Neuronal stem cell (in vitro differentiated cells): ENCODE data around the gene FOXP1.

Experiments
- DNase-seq: peaks from one replicate; pipeline ENCODE4 v3.0.0-alpha.2; 2013; ENCODE audit warnings: low spot score
- H2AFZ ChIP-seq: one replicate; pipeline ENCODE4 v1.6.1; 2013; ENCODE audit warnings: mild to moderate bottlenecking, low read length, inconsistent platforms
- H2AK5ac ChIP-seq: 2 replicates; pipeline ENCODE4 v1.6.1; 2013; ENCODE audit warnings: low read depth, mild to moderate bottlenecking, inconsistent platforms, low read length, moderate library complexity, mixed read lengths
- H2BK120ac ChIP-seq: 2 replicates; pipeline ENCODE4 v1.6.1; 2013; ENCODE audit warnings: low read depth, mild to moderate bottlenecking, inconsistent platforms, low read length, moderate library complexity, mixed read lengths
- H2BK12ac ChIP-seq: one replicate; pipeline ENCODE4 v1.6.1; 2013; ENCODE audit warnings: low read length, inconsistent platforms
- H2BK15ac ChIP-seq: 2 replicates; pipeline ENCODE4 v1.6.1; 2013; ENCODE audit warnings: mild to moderate bottlenecking, low read length, inconsistent platforms, mixed read lengths
- H2BK5ac ChIP-seq: one replicate; pipeline ENCODE4 v1.6.1; 2013; ENCODE audit warnings: inconsistent platforms, mild to moderate bottlenecking, low read length, moderate library complexity
- H3K14ac ChIP-seq: one replicate; pipeline ENCODE4 v1.6.1; 2013; ENCODE audit warnings: low read length, inconsistent platforms
- H3K18ac ChIP-seq: 2 replicates; pipeline ENCODE4 v1.6.1; 2013; ENCODE audit warnings: low read length, inconsistent platforms
- H3K23ac ChIP-seq: 2 replicates; pipeline ENCODE4 v1.6.1; 2013; ENCODE audit warnings: low read depth, mild to moderate bottlenecking, mixed read lengths, low read length, inconsistent platforms; ENCODE audit not compliant: poor library complexity
- H3K27ac ChIP-seq: replicated peaks from 3 replicates; pipeline ENCODE4 v1.5.1; 2013; ENCODE audit warnings: low read length, inconsistent platforms
- H3K27me3 ChIP-seq, 3 experiments: 2 replicates each; pipeline ENCODE4 v1.6.1; 2013; ENCODE audit warnings: low read length in 3 of 3, mild to moderate bottlenecking in 2 of 3, inconsistent platforms in 1 of 3, low read depth in 1 of 3, mixed read lengths in 1 of 3, moderate library complexity in 1 of 3; ENCODE audit not compliant: control insufficient read depth in 3 of 3, insufficient read depth in 3 of 3
- H3K36me3 ChIP-seq, 2 donors: replicated peaks in 1 of 2; 2 replicates each; pipeline ENCODE4 v1.6.1; 2013; ENCODE audit warnings: low read length in 2 of 2; ENCODE audit not compliant: control insufficient read depth in 2 of 2, insufficient read depth in 2 of 2
- H3K4ac ChIP-seq: 2 replicates; pipeline ENCODE4 v1.6.1; 2013; ENCODE audit warnings: inconsistent platforms, mild to moderate bottlenecking, low read length, moderate library complexity
- H3K4me1 ChIP-seq, 2 donors: 1 replicate in 1 of 2; 2 replicates in 1 of 2; pipeline ENCODE4 v1.6.1; 2013; ENCODE audit warnings: low read length in 2 of 2, low read depth in 1 of 2; ENCODE audit not compliant: control insufficient read depth in 2 of 2, insufficient read depth in 1 of 2
- H3K4me2 ChIP-seq: one replicate; pipeline ENCODE4 v1.6.1; 2013; ENCODE audit warnings: mild to moderate bottlenecking, low read length, inconsistent platforms; ENCODE audit not compliant: insufficient read depth, poor library complexity, severe bottlenecking
- H3K4me3 ChIP-seq, 2 donors: 2 replicates each; pipeline ENCODE4 v1.5.1; 2013; ENCODE audit warnings: low read length in 2 of 2, mild to moderate bottlenecking in 2 of 2, inconsistent platforms in 1 of 2, moderate library complexity in 1 of 2
- H3K79me1 ChIP-seq: one replicate; pipeline ENCODE4 v1.6.1; 2013; ENCODE audit warnings: low read depth, mild to moderate bottlenecking, inconsistent platforms, low read length, moderate library complexity
- H3K9ac ChIP-seq: one replicate; pipeline ENCODE4 v1.6.1; 2013; ENCODE audit warnings: mild to moderate bottlenecking, low read depth, low read length, inconsistent platforms; ENCODE audit not compliant: poor library complexity
- H3K9me3 ChIP-seq, 2 donors: replicated peaks in 1 of 2; 2 replicates each; pipeline versions ENCODE3 to v1.6.1; 2013; ENCODE audit warnings: low read length in 2 of 2, mild to moderate bottlenecking in 2 of 2, inconsistent platforms in 1 of 2, low read depth in 1 of 2, mixed read lengths in 1 of 2, moderate library complexity in 1 of 2; ENCODE audit not compliant: control insufficient read depth in 2 of 2, insufficient read depth in 1 of 2
- H4K8ac ChIP-seq: one replicate; pipeline ENCODE4 v1.6.1; 2013; ENCODE audit warnings: low read depth, mild to moderate bottlenecking, inconsistent platforms, low read length, moderate library complexity
- H4K91ac ChIP-seq: one replicate; pipeline ENCODE4 v1.6.1; 2013; ENCODE audit warnings: low read length, low read depth, mild to moderate bottlenecking, inconsistent platforms; ENCODE audit not compliant: poor library complexity
- WGBS, 2 donors: extraction: QIAGEN DNeasy Blood & Tissue Kit; methylation state at CpG; one replicate each; pipeline ENCODE4 v1.1.7; 2013; ENCODE audit warnings: missing lambda C conversion rate in 2 of 2, mixed read lengths in 1 of 2; ENCODE audit not compliant: insufficient read length in 2 of 2, insufficient replicate concordance in 1 of 2; ENCODE audit errors: extremely low coverage in 2 of 2; 5-methylcytosine and 5-hydroxymethylcytosine counted together

The FOXP1 gene

GRCh38 chr3:71104556-71104955 lies 479.0 kb downstream of the FOXP1 start:
- H3K4me3 ChIP-seq = no peak overlapping the region
- H2BK120ac ChIP-seq = no peak overlapping the region
- H3K79me1 ChIP-seq = no peaks in the 10 kb centered on the region
- H3K18ac ChIP-seq = no peak overlapping the region
- no CpG with 5 or more reads among the region's 3 CpGs for WGBS, 2 donors
- H3K14ac ChIP-seq = no peak overlapping the region
- no peak overlapping the region for H2BK12ac ChIP-seq
- H3K27ac ChIP-seq = no peak overlapping the region
- no peak for DNase-seq
- no peaks in the 10 kb centered on the region for H3K9me3 ChIP-seq
- no peak overlapping the region for H4K91ac ChIP-seq
- H3K4ac ChIP-seq = no peak overlapping the region
- H2AFZ ChIP-seq = no peak overlapping the region
- H2AK5ac ChIP-seq = no peak overlapping the region
- H3K27me3 ChIP-seq = no peaks in the 10 kb centered on the region
- H3K4me2 ChIP-seq = no peak overlapping the region
- no peak overlapping the region for H4K8ac ChIP-seq
- no peak overlapping the region for H3K23ac ChIP-seq
- no peak overlapping the region for H2BK5ac ChIP-seq
- no peak overlapping the region for H2BK15ac ChIP-seq
- H3K9ac ChIP-seq = no peak overlapping the region
- peaks cover 0 to 4% of the 10 kb centered on the region in 2 donors for H3K36me3 ChIP-seq
- peaks cover 7 to 41% of the 10 kb centered on the region in 2 donors for H3K4me1 ChIP-seq

GRCh38 chr3:71104121-71104541 lies 479.4 kb downstream of the FOXP1 start:
- DNase-seq = no peak
- Histone ChIP-seq H3K14ac (no peak overlapping the region), H4K91ac (no peak overlapping the region), H3K23ac (no peak overlapping the region), H3K9me3 (no peaks in the 10 kb centered on the region), H3K79me1 (no peaks in the 10 kb centered on the region), H3K27ac (no peak overlapping the region), H3K4me2 (no peak overlapping the region), H3K27me3 (no peaks in the 10 kb centered on the region), H2BK12ac (no peak overlapping the region), H2BK5ac (no peak overlapping the region), H2AFZ (no peak overlapping the region), H3K36me3 (peaks cover 0 to 4% of the 10 kb centered on the region in 2 donors), H2BK15ac (no peak overlapping the region), H2AK5ac (no peak overlapping the region), H2BK120ac (no peak overlapping the region), H3K18ac (no peak overlapping the region), H4K8ac (no peak overlapping the region), H3K9ac (no peak overlapping the region), H3K4ac (no peak overlapping the region), H3K4me1 (peaks cover 7 to 38% of the 10 kb centered on the region in 2 donors), H3K4me3 (no peak overlapping the region)
- no CpG with 5 or more reads among the region's 6 CpGs for WGBS, 2 donors

DNA sequence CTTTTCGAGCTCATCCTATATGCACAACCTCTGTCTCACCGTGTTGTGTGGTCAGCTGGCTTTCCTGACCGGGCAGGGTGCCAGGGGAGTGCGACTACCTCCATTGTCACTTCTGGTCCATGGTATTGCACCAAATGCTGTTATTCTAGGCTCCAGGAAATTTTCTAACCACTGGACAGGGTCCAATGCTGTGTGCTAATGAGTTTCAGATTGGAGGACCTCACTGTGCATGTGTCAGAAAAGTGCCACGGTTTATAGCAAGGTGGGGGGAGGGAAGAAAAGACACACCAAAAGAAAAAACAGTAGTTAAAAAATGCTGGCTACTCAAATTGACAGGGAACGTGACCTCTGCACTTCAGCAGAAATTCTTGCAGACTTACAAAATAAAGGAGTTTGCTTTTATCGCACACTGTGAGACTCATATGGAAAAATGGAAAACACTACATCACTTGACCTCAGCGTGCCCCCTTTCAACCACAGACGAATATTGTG lies 480.1 kb downstream of the FOXP1 start:
- DNase-seq = no peak
- Histone ChIP-seq H2BK15ac (no peak overlapping the region), H3K23ac (no peak overlapping the region), H3K4me1 (peaks cover 7 to 38% of the 10 kb centered on the region in 2 donors), H2AK5ac (no peak overlapping the region), H3K79me1 (no peaks in the 10 kb centered on the region), H3K4me2 (no peak overlapping the region), H3K4me3 (no peak overlapping the region), H2AFZ (no peak overlapping the region), H3K27ac (no peak overlapping the region), H2BK120ac (no peak overlapping the region), H3K27me3 (no peaks in the 10 kb centered on the region), H2BK12ac (no peak overlapping the region), H3K9me3 (no peaks in the 10 kb centered on the region), H3K36me3 (no peaks in the 10 kb centered on the region), H3K4ac (no peak overlapping the region), H2BK5ac (no peak overlapping the region), H3K14ac (no peak overlapping the region), H4K8ac (no peak overlapping the region), H3K9ac (no peak overlapping the region), H4K91ac (no peak overlapping the region), H3K18ac (no peak overlapping the region)
- WGBS, 2 donors = no CpG with 5 or more reads among the region's 9 CpGs

- Histone ChIP-seq H2BK120ac (no peak overlapping the region), H3K27me3 (no peaks in the 10 kb centered on the region), H4K91ac (no peak overlapping the region), H3K27ac (no peak overlapping the region), H3K18ac (no peak overlapping the region), H3K79me1 (no peaks in the 10 kb centered on the region), H2AK5ac (no peak overlapping the region), H3K14ac (no peak overlapping the region), H2AFZ (no peak overlapping the region), H2BK12ac (no peak overlapping the region), H3K23ac (no peak overlapping the region), H3K4me2 (no peak overlapping the region), H3K9ac (no peak overlapping the region), H3K36me3 (no peaks in the 10 kb centered on the region), H2BK5ac (no peak overlapping the region), H2BK15ac (no peak overlapping the region), H3K4ac (no peak overlapping the region), H3K4me3 (no peak overlapping the region), H3K9me3 (no peaks in the 10 kb centered on the region), H4K8ac (no peak overlapping the region), H3K4me1 (peaks cover 7 to 38% of the 10 kb centered on the region in 2 donors)
- WGBS, 2 donors = no CpG with 5 or more reads among the region's 11 CpGs
- no peak for DNase-seq
Observed at GRCh38 chr3:71102111-71102983, 481.2 kb downstream of the FOXP1 start.
